ENCODE data around the gene ACSL6.

Gene ACSL6

DNA sequence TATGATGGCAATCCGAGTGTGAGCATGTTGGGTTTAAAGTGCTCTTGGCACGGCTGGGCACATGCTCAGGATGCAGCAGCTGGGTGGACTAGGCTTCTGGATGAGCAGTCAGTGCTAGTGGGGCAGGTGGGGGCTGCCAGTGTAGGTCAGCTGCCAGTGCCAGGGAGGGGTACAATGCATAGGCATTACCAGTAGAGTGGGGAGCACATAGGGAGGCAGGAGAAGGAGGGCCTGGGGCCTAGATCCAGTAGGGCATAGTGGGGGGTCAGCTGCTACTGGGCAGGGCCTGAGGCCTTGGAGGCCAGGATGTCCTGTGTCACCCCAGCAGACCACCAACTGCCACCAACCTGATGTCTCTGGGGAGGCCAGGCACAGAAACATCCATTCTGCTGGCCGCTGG is 24.2 kb downstream of the ACSL6 start:
- TF ChIP-seq CTCF (conservative IDR thresholded peaks at IDR 0.05; ENCODE audit: low read depth, low read length) = no peak
- no peak overlapping the region for H3K4me3 ChIP-seq (ENCODE audit: low read depth, low read length)
- no peak for DNase-seq (ENCODE audit: low read depth)

- H3K4me3 ChIP-seq (ENCODE audit: low read depth, low read length) = no peak overlapping the region
- TF ChIP-seq CTCF (conservative IDR thresholded peaks at IDR 0.05; ENCODE audit: low read depth, low read length) = no peak
- no peak for DNase-seq (ENCODE audit: low read depth)
These were observed 25.1 kb downstream of the ACSL6 start for GRCh38 chr5:131986161-131986912.

DNA sequence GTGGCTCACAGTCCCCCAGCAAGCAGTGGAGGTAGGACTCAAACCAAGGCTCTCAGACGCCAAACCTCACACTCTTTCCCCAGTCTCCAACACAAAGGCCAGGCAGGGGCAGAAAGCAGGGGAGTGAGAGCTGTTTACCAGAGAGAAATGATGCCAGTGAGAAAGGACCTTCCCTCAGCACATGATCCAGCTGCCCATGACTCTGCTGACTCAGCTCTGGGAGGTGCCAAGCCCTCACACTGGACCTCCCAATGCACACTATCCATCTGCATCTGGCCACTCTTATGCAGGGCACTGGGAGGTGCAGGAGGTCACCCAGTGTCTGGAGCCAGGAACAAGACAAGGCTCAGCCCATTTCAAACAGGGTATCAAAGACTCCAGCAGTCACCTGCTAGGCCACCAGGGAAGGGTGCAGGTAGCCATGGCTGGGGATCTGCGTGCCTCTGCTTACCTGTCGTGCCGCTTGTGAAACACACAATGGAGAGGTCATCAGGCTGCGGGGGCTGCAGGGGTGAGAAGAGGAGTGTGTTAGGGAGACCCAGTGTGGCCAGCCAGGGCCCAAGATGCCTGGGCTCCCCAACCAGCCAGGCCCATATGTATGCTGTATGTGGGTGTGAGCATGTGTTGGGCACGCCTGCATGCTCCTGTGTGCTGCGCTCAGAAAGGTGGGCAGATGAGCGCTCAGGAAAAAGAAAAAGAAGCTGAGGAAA is 26.3 kb downstream of the ACSL6 start:
- DNase-seq (ENCODE audit: low read depth) = no peak
- no peak overlapping the region for H3K4me3 ChIP-seq (ENCODE audit: low read depth, low read length)
- TF ChIP-seq CTCF (conservative IDR thresholded peaks at IDR 0.05; ENCODE audit: low read depth, low read length) = no peak

- no peak overlapping the region for H3K4me3 ChIP-seq (ENCODE audit: low read depth, low read length)
- peak; percentile 44 for DNase-seq (ENCODE audit: low read depth)
- no peak for TF ChIP-seq CTCF (conservative IDR thresholded peaks at IDR 0.05; ENCODE audit: low read depth, low read length)
These were observed 28.1 kb downstream of the ACSL6 start for GRCh38 chr5:131983244-131983771.

GRCh38 chr5:131981516-131981915 is 29.9 kb downstream of the ACSL6 start:
- no peak for TF ChIP-seq CTCF (conservative IDR thresholded peaks at IDR 0.05; ENCODE audit: low read depth, low read length)
- DNase-seq (ENCODE audit: low read depth) = no peak
- H3K4me3 ChIP-seq (ENCODE audit: low read depth, low read length) = no peak overlapping the region

- DNase-seq (ENCODE audit: low read depth) = no peak
- H3K4me3 ChIP-seq (ENCODE audit: low read depth, low read length) = no peak overlapping the region
- no peak for TF ChIP-seq CTCF (conservative IDR thresholded peaks at IDR 0.05; ENCODE audit: low read depth, low read length)
These were observed 30.8 kb downstream of the ACSL6 start for GRCh38 chr5:131980696-131981095.

All from choroid plexus epithelial cell (primary cell).